ENCODE results near the gene NPBWR2.

GRCh38 chr20:64119301-64119680 is 11.9 kb upstream of the NPBWR2 start:
- TF ChIP-seq POLR2A (IDR thresholded peaks at IDR 0.05) (no peak), EP300 (IDR thresholded peaks at IDR 0.05) (no peak)
